Osteoblast (primary cell): ENCODE measurements around the gene HPSE2. TPM values are rescaled to one million over a fixed set of nuclear protein-coding genes. Genes with fewer than 3 reads are reported as not detected.

Experiments used
- DNase-seq: peaks from one replicate; pipeline ENCODE4 v3.0.0; 2011; ENCODE audit warnings: low spot score, mixed read lengths; ENCODE audit not compliant: insufficient read length; ENCODE audit errors: missing footprints
- H2AFZ ChIP-seq: 2 replicates; pipeline ENCODE4 v1.6.0; 2011; ENCODE audit warnings: mild to moderate bottlenecking, low read length
- H3K27ac ChIP-seq: 2 replicates; pipeline ENCODE4 v1.5.1; 2011; ENCODE audit warnings: mild to moderate bottlenecking, low read depth, low read length, moderate library complexity
- H3K27me3 ChIP-seq: 2 replicates; pipeline ENCODE4 v1.6.0; 2012; ENCODE audit warnings: mild to moderate bottlenecking, control low read depth, inconsistent platforms, low read length, moderate library complexity; ENCODE audit not compliant: insufficient read depth
- H3K36me3 ChIP-seq: 2 replicates; pipeline ENCODE4 v1.5.1; 2011; ENCODE audit warnings: mild to moderate bottlenecking, low read length, control low read depth, moderate library complexity; ENCODE audit not compliant: insufficient read depth
- H3K4me1 ChIP-seq: 2 replicates; pipeline ENCODE4 v1.5.1; 2011; ENCODE audit warnings: mild to moderate bottlenecking, low read length, control low read depth, moderate library complexity; ENCODE audit not compliant: insufficient read depth
- H3K4me2 ChIP-seq: 2 replicates; pipeline ENCODE4 v1.6.0; 2011; ENCODE audit warnings: mild to moderate bottlenecking, low read length; ENCODE audit not compliant: insufficient read depth
- H3K4me3 ChIP-seq: fragments of 200-600 bp; sonication (generic); 3 replicates; pipeline ENCODE4 v1.5.1; 2012; ENCODE audit warnings: mild to moderate bottlenecking, low read length, inconsistent platforms; ENCODE audit not compliant: insufficient read depth
- H3K79me2 ChIP-seq: 2 replicates; pipeline ENCODE4 v1.6.0; 2012; ENCODE audit warnings: mild to moderate bottlenecking, low read length, control low read depth, inconsistent platforms; ENCODE audit not compliant: insufficient read depth
- H3K9me3 ChIP-seq: 2 replicates; pipeline ENCODE4 v1.5.1; 2011; ENCODE audit warnings: low read depth, low read length, control low read depth
- H4K20me1 ChIP-seq: 2 replicates; pipeline ENCODE4 v1.6.0; 2012; ENCODE audit warnings: mild to moderate bottlenecking, low read length, control low read depth; ENCODE audit not compliant: insufficient read depth
- total RNA-seq: library from RNA; depleted of rRNA; stranded (reverse); fragments of >200 nt; gene quantifications from 2 replicates; pipeline ENCODE4 v1.2.3, GENCODE V29; 2012
- TF ChIP-seq, protein P1 (sequence below): IDR thresholded peaks from 2 replicates; pipeline ENCODE4 v1.5.1; 2011; ENCODE audit warnings: mild to moderate bottlenecking, low read depth, low read length, moderate library complexity; ENCODE audit errors: extremely low read depth

HPSE2 gene
- total RNA-seq, 1 donor = not detected

DNA sequence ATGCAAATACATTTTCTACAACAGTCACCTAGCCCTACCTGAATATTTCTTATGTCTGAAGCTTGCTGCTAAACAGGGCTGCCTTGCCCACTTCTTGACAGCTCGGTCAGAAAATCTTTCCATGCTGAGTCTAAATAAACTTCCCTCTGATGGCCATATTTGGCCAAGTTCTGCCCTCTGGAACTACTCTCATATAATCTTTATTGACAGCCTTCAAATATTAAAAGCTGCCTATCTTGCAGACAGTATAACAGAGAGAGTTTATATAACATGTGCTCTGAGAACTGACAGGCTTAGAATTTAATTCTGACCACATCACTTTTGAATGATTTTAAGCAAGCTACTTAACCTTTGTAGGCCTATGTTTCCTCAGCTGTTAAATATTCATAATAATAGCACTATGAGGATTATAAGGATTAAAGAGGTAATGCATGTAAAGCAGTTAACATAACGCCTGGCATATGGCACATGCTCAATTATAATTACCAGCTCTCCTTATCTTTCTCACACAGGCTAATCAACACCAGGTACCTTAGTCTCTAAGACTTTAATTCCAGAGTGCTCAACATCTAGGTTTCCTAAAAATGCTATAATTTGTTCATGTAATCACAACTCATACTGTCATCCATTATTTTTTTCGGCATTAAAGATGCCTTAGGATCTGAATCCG lies 334.1 kb downstream of the HPSE2 start:
- H3K27me3 ChIP-seq = no peaks in the 10 kb centered on the region
- no peaks in the 10 kb centered on the region for H3K36me3 ChIP-seq
- TF ChIP-seq, protein P1, sequence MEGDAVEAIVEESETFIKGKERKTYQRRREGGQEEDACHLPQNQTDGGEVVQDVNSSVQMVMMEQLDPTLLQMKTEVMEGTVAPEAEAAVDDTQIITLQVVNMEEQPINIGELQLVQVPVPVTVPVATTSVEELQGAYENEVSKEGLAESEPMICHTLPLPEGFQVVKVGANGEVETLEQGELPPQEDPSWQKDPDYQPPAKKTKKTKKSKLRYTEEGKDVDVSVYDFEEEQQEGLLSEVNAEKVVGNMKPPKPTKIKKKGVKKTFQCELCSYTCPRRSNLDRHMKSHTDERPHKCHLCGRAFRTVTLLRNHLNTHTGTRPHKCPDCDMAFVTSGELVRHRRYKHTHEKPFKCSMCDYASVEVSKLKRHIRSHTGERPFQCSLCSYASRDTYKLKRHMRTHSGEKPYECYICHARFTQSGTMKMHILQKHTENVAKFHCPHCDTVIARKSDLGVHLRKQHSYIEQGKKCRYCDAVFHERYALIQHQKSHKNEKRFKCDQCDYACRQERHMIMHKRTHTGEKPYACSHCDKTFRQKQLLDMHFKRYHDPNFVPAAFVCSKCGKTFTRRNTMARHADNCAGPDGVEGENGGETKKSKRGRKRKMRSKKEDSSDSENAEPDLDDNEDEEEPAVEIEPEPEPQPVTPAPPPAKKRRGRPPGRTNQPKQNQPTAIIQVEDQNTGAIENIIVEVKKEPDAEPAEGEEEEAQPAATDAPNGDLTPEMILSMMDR = no peak
- no peaks in the 10 kb centered on the region for H3K4me1 ChIP-seq
- no peak overlapping the region for H3K27ac ChIP-seq
- no peaks in the 10 kb centered on the region for H3K9me3 ChIP-seq
- no peak overlapping the region for H3K4me2 ChIP-seq
- no peak for DNase-seq
- H3K79me2 ChIP-seq = no peaks in the 10 kb centered on the region
- H3K4me3 ChIP-seq = no peak overlapping the region
- H2AFZ ChIP-seq = no peak overlapping the region
- no peaks in the 10 kb centered on the region for H4K20me1 ChIP-seq

DNA sequence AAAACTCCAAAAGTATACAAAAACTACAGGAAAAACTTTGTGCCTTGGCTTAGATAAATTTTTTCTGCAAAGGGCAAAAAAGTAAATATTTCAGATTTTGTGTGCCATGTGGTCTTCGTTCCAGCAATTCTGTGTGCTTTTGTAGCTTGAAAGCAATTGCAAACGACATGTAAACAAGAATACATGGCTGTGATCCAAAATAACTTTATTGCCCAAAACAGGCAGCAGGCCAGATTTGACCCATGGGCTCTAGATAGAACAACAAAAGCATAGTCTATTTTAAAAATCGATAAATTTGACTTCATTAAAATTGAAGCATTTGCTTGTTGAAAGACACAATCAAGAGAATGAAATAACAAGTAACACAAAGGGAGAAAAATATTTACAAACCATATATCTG lies 336.6 kb downstream of the HPSE2 start:
- Histone ChIP-seq H3K4me1 (no peaks in the 10 kb centered on the region), H3K4me2 (no peak overlapping the region), H3K36me3 (no peaks in the 10 kb centered on the region), H2AFZ (no peak overlapping the region), H3K79me2 (no peaks in the 10 kb centered on the region), H3K27ac (no peak overlapping the region), H3K27me3 (no peaks in the 10 kb centered on the region), H4K20me1 (no peaks in the 10 kb centered on the region), H3K4me3 (no peak overlapping the region), H3K9me3 (no peaks in the 10 kb centered on the region)
- DNase-seq = no peak
- TF ChIP-seq, protein P1 = no peak

DNA sequence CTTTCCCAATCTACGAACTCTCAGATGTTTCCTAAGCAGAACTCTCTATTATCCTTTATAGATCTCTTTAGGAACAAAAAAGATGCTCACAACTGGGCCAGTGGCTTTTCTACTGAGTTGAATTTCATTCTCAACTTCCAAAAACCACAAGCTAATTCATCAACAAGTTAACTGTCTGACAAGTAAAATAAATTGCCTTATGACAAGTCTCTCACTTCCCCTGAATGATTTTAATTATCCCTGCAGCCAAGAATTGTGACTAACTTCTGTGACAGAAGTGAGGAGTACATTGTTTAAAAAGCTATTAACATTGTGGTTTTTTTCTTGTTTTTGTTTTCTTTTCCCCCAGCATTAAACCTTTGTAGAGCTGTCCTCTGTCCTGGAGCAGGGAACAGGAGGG lies 343.1 kb downstream of the HPSE2 start:
- Histone ChIP-seq H3K9me3 (no peaks in the 10 kb centered on the region), H4K20me1 (no peaks in the 10 kb centered on the region), H3K27me3 (no peaks in the 10 kb centered on the region), H3K79me2 (no peaks in the 10 kb centered on the region), H3K4me3 (no peak overlapping the region), H3K27ac (no peak overlapping the region), H3K4me1 (no peaks in the 10 kb centered on the region), H3K4me2 (no peak overlapping the region), H2AFZ (no peak overlapping the region), H3K36me3 (no peaks in the 10 kb centered on the region)
- TF ChIP-seq, protein P1 = no peak
- no peak for DNase-seq

DNA sequence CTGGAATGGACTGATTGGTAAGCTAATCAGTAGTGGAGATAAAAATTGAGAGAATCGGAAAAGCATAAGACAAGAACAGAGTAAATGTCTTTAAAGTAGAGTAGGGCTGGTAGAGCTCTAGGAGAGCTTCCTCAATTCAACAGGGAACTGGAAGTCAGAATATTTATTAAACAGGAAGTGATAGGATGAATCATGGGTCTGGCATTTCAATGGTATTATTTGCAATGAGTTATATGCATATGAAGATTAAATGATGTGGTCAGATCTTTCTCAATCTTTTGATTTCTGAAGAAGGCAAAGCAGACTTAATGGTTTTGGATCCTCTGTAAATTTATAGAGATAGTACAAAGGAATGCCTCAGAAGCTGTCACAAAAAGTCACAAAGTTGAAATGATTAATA lies 349.0 kb downstream of the HPSE2 start:
- Histone ChIP-seq H2AFZ (no peak overlapping the region), H3K27ac (no peak overlapping the region), H3K4me2 (no peak overlapping the region), H3K36me3 (no peaks in the 10 kb centered on the region), H3K4me1 (no peaks in the 10 kb centered on the region), H3K4me3 (no peak overlapping the region), H4K20me1 (no peaks in the 10 kb centered on the region), H3K79me2 (no peaks in the 10 kb centered on the region), H3K27me3 (no peaks in the 10 kb centered on the region), H3K9me3 (no peaks in the 10 kb centered on the region)
- TF ChIP-seq, protein P1 = no peak
- DNase-seq = no peak
